ENCODE data around the gene JUN.
"Not testable (repeated sequence)": the region's sequence is repeated elsewhere in the genome, so short reads cannot be mapped to it uniquely, and the experiment has no call there.

The JUN gene

DNA sequence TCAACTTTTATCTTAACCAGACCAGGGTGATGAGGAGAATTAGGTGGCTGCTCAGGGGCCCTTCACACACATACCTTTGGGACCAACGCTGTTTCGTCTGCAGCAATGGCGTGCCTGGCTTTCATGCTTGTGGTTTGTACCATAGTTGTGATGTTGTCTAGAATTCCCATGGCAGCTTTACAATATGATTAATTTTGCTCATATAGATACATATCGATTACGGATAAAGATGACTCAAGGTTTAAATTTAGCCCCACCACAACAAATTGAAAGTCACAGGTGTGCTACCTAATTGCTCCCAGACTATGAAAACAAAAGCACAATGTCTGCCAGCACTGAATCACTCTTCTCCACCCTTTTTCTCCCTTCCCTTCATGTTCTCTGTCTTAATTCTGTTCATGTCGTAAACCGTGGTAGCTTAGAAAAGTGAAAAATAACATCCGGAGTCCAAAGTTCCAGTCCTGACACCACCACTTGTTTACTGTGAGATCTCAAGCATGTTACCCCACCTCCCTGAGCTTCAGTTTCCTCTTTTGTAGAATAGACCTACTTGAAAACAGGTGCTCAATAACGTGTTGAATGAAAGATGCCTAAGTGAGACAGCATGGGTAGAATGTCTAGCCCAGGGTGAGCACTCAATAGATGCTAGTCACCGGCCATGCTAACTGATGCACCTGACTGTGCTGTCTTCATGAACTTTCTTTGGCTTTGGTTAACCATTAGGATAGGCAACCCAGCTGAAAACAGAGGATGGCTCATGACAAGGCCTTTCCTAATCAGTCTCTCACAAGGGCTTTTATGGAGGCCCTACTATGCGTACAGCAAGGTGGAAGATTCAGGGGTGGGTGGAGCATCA lies 22.1 kb upstream of the JUN start:
- no peak for DNase-seq

DNA sequence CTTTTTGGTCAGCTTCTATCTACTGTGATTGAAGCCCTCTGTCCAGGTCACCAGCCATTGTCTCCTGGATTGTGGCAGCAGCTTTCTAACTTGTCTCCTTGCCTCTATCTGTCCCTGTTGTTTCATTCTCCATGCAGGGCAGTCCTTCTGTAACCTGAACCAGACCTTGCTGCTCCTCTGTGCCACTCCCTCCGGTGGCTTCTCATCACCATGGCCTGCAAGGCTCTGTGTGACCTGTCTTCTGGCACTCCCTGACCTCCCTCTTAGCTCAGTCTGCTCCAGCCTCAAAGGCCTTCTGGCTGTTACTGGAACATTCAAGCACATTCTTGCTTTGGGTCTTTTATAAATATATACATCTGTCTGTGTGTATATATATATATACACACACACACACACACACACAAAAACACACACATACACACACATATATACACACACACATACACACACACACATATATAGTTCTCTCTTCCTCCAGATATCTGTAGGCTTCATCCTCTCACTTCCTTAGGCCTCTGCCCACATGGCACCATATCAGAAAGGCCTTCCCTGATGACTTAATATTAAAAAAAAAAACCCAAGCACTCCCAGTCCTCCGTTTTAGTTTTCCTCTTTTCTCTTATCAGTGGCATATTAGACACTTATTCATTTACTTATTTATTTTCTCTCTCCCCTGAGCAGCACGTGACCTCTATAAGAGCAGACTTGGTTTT lies 21.2 kb upstream of the JUN start:
- no peak for DNase-seq

GRCh38 chr1:58803858-58804257 lies 20.0 kb upstream of the JUN start:
- DNase-seq = no peak

GRCh38 chr1:58802640-58803399 lies 19.0 kb upstream of the JUN start:
- DNase-seq = no peak

DNA sequence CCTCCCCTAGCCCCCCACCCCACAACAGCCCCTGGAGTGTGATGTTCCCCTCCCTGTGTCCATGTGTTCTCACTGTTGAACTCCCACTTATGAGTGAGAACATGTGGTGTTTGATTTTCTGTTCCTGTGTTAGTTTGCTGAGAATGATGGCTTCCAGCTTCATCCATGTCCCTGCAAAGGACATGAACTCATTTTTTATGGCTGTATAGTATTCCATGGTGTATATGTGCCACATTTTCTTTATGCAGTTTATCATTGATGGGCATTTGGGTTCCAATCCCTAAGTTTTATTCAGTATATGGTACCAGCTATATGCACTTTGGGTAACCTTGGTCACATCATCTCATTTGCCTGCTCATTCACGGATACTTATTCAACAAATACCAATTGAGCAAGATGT lies 17.4 kb upstream of the JUN start:
- not testable (repeated sequence) for DNase-seq

DNA sequence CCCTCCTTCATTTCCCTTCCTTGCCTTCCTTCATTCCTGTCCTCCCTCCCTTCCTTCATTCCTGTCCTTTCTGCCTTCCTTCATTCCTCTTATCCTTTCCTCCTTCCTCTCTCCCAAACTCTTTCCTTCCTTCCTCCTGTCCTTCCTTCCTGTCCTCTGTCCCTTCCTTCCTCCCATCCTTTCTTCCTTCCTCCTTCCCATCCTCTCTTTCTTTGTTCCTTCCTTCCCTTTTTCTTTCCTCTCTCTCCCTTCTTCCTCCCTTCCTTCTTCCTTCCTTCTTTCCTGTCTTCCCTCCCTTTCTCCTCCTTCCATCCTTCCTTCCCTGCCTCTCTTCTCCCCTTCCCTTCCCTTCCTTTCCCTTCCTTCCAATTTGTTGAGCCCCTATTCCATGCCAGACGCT lies 15.8 kb upstream of the JUN start:
- no peak for DNase-seq

DNA sequence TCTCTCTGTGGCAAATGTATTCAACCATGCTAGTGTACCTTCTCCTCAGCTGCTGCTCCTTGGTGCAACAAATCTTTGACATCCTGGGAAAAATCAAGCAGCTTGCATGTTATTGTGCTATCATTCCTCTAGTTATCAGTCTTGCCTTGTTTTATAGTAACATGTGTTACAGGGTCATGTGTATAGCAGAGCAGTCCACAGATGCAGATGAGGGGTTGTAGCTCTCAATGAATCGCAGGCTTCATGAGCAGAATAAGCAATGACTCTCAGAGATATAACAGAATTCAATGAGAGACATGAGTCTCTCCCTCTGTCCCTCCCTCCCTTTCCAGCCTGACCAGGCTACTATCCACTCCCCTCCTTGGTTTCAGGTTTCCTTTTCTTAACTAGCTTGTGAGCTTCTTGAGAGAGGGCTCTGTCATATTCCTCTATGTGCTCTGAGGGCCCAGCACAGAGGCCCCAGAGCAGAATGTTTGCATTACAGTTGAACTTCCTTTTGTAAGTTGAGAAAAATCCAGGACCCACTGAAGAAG lies 15.1 kb upstream of the JUN start:
- no peak for DNase-seq

DNA sequence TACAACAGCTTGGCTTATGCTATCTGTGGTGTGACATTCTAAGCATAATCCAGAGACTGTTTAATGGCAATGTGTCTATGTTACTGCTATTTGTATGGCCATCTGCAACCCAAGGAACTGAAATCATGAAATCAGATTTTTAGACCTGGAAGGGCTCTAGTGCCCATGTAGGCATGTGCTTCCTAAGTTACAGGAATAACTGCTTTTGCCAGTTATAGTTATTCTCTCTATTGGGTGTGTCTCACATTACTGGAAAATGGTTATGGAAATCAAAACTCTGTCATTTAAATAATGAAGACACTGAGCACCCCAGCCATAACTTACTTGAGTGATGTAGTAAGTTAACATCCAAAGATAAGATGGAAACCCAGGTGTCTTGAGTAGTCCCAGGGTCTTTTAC lies 12.6 kb upstream of the JUN start:
- no peak for DNase-seq

- DNase-seq = no peak
Observed at GRCh38 chr1:58794585-58794984, 10.7 kb upstream of the JUN start.

GRCh38 chr1:58792846-58793245 lies 9.0 kb upstream of the JUN start:
- no peak for DNase-seq

GRCh38 chr1:58791106-58791505 lies 7.3 kb upstream of the JUN start:
- no peak for DNase-seq

DNA sequence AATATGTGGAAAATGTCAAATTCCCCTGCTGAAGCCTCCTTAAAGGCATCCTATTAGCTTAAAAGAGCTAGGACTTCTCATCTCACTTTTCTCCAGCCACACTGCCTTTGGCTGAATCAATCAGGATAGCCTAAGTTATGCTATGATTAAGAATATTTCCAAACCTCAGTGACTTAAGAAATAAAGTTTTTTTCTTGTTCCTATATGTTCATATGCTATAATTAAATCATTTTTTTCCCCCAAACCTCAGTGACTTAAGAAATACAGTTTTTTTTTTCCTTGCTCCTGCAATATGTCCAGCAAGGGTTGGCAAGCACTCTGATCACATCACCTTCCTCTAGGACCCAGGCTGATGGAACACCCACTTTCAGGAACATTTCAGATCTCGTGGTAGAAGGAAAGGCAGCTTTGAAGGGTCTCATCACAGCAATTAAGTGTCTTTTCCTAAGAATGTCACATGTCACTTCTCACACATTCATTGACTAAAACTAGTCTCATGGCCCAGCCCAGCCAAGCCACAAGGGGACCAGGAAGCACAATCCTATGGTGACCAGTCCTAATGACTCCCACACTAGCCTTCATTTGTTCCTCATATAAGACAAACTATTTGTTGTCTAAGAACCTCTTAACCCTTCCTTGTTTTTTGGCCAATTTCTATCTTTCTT lies 6.3 kb upstream of the JUN start:
- DNase-seq = no peak

- no peak for DNase-seq
Observed at GRCh38 chr1:58789322-58789856, 5.5 kb upstream of the JUN start.

DNA sequence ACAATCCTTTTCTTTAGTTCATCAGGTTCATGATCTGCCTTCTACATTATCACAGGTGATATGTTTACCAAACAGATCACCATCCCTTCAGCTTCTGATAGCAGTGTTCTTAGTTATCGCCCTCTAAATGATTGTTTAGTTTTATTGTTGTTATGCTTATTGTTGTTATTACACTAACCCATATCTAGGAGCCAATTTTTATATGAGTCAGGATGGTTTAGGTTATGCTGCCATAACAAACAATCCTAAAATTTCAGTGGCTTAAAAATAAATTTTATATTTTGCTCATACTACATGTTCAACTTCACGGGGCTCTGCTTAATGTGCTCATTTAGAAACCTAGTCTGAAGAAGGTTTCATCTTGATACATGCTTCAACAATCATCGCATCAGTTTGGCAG lies 4.4 kb upstream of the JUN start:
- no peak for DNase-seq

- no peak for DNase-seq
Observed at GRCh38 chr1:58786927-58787245, 3.0 kb upstream of the JUN start.

DNA sequence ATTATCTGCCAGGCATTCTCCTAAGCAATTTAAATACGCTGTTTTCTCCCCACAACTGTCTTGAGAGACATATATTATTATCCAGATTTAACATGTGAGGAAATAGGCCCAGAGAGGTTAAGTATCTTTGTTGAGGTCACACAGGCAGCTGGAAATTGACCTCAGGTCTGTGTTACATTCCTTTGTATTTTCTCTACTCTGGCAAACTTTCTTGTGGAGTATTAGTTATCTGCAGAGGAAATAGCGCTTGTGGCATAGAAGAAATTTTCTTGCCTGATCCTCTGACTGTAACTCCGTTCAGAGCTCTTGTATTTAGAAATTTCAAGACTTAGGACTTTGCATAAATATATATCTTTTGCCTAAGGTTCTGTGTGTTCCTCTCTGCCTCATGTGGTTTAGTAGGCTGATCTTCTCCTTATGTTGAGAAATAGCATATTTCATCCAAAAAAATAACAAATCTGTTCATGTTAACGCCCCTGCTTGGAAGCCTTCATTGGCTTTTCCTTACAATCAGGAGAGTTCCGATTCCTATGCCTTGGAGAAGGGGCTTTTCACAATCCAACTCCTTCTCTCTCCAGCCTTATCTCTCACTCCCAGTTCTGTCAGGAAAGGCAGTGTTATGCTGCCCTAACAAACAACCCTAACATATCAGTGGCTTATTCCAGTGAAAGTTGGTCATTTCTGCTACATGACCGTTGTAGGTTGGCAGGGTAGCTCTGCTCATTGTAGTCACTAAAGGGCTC lies 2.5 kb upstream of the JUN start:
- no peak for DNase-seq

DNA sequence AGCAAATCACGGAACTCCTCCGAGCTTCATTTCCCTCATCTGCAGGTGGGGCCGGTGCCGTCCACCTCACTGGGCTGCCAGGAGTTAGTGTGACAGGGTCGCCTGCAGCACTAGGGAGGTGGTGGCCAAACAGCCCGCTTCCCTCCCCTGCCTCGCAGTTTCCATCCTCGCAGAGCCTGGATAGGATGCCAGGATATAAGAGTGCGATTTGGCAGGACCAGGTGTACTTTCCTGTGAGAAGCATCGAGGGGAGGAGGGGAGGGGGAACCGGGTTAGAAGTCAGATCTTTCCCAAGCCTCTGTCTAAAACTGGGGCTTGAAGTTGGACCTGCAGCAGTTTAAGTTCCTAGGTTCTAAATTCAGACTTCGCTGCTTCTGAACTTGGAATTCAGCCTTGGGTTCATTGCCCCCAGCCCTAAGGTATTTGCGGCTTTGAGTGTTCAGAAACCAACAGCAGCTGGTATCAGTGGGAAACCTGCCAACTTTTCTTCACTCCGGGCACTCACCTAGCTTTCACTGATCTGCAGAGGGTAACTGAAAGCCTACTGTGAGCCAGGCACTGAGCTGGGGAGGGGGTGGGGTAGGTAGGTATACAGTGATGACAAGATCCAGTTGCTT lies 1.7 kb upstream of the JUN start:
- peak; percentile 77 for DNase-seq

DNA sequence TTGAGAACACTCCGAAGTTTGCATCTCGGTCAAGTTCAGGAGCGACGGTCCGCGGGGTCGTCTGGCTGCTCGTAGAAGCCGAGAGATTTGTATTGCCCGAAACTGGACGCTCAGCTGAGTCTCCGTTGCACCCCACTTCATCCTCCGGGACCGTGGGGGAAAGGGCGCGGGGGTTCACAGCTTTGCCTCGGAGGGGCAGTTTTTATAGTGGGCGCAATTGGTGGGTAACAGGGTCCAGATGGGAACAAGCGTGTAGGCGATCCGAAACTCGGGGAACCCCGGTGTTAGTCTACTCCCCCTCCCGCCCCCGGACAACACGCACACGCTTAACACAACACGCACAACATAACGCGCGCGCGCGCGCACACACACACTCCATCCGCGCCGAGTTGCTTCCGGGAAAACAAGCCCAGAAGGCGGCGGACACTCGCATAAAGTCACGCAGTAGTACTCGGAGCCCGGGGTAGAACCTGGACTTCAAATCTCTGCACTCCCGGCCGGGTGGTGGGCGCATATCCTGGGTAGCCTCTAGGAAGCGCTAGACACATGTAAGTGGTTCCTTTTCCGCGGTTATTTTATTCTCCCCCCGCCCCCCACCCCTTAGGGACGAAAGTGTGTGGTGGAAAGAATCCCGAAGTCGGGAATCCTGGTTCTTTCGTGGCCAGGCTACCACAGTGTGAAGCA lies 1.1 kb upstream of the JUN start:
- DNase-seq = peak; percentile 88

DNA sequence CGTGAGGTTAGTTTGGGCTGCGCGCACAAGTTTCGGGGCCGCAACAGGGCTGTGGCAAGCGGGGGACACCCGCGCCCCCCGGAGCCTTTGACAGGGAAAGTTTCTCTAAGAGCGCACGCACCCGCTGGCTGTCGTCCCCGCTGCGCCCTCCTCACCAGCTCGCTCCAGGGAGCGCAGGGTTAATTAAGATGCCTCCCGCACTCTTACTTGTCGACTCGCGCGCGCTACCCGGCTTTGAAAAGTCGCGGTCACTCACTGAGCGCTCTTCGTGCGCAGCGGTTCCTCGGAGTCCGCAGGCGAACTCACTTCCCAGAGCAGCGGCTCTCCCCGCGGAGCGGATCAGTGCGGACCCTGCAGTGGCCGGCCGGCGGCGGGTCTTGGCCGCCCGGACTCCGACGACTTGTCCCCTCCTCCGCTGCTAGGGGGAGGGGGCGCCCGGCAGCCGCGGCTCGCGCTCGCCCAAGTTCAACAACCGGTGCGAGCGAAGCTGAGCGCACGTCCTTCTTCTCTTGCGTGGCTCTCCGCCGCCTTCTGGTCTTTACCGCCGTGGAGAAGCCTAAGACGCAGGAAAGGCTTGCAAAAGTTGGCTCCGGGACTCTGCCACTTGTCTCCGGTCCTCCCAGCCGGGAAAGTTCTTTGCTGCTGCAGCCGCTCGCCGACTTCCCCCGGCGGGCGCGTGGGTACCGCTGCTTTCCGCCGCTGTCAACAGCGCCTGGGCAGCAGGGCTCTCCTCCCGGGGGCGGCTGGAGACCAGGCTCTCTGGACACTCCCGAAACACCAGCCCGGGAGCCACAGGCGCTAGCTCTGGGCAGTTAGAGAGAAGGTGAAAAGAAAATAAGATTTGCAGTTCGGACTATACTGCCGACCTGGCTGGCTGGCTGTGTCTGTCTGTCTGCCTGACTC lies 506 bp downstream of the JUN start:
- no peak for DNase-seq
